ENCODE results near the gene CHSY1. TPM values are rescaled to one million over a fixed set of nuclear protein-coding genes. Genes with fewer than 3 reads are reported as not detected.

The CHSY1 gene
- total RNA-seq, 1 experiment from 2014 or later, result 9.5 TPM

DNA sequence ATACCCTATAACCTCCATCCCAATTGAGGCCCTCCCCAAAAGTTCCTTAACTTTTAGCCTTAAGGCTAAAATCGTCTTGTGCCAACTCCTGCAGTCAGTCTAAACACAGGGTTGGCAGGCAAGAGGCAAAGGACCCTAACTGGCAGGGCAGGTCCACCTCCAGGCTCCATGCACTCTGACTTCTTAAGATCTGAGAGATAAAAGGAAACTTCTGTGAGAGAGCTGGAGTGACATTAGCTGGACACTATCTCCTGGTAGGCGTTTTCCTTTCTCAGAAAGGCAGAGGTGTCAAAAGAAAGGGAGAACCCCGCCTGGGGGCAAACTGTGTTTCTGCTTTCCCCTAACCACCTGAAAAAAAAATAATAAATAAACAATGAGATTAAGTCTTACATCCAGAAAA is 3.6 kb downstream of the CHSY1 start:
- no peak for DNase-seq (ENCODE audit: low spot score)
- in situ Hi-C loops (cut with HindIII; ENCODE audit: low sequenced_read_pairs), result no loop called here

DNA sequence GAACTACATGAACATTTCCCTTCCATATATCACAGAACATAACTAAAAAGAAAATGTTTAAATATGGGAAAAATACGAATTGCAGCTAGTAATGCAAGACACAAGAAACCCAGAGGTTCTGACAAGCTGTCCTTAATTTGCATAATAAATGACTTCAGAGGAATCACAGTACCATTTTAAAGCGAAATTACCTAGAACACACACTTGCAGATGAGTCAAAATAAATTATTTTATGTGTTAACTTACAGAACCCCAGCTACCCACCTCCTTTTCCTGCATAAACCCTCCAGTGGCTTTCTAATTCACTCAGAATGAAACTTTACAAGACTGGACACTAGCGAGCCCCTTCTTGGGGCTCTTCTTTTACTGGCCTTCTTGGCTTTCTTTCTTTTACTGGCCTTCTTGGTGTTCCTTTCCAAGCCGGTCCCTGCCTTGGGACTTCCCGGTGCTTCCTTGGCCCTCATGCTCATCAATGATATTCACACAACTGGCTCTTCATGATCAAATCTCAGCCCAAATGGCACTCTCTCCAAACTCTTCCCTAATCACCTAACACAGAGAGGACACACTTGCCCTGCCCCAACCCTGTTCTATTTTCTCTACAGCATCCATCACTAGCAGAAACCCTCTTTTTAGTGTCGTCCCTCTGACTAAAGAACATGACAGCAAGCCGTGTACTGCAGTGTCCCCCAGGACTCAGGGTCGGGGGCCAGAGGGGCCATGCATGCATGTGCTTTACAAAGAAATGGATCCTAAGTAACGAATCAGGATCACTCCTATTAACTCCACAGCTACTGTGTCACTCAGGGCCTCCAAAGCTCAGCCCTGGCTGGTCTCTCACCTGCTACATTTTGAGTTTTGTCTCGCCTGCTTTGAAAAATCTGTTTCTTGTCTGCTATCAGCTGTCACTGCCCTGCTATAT is 4.8 kb downstream of the CHSY1 start:
- in situ Hi-C loops (cut with HindIII; ENCODE audit: low sequenced_read_pairs), result no loop called here

GRCh38 chr15:101246391-101246790 is 5.5 kb downstream of the CHSY1 start:
- in situ Hi-C loops (cut with HindIII; ENCODE audit: low sequenced_read_pairs), result no loop called here

More for the DNA sequence above, 4.8 kb downstream of the CHSY1 start:
- no peak for DNase-seq (ENCODE audit: low spot score)

GRCh38 chr15:101244889-101245668 is 6.8 kb downstream of the CHSY1 start:
- DNase-seq (ENCODE audit: low spot score), result no peak
- in situ Hi-C loops (cut with HindIII; ENCODE audit: low sequenced_read_pairs), result loop anchor here (5.0 kb wide), 2 partner anchors 38 to 153 kb away; no protein-coding TSS in a partner anchor

More at GRCh38 chr15:101246391-101246790, 5.5 kb downstream of the CHSY1 start:
- no peak for DNase-seq (ENCODE audit: low spot score)

DNA sequence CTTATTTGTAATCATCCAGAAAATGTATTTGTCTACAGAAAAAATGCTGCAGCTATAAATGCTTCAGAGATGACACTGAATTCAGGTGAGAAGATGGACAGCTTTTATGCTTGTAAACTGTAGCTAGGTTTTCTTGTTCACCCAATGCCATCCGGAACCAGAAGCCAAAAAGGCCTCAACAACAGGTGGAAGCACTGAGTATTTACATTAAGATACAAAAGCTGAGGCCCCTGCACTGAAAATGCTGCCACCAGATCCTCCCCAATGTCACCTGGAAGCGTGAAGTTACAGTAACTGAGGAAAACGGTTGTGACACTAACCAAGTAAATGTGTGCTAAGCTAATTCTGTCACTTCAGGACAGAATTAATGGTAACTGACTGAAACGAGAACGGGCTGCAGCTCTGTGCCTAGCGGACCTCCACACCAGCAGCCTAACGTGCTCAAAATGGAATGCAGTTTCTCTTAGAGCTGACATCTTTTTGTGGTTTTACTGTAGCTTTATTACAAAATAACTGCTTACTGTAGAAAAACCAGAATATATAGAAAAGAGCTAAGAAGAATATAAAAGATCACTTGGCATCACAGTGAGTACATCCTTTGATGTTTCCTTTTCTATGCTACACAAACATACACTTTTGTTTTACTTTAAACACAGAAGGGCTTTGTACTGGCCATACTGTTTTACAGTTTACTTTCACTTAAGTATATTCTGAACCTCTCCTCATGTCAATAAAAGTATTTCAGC is 7.6 kb downstream of the CHSY1 start:
- no peak for DNase-seq (ENCODE audit: low spot score)
- in situ Hi-C loops (cut with HindIII; ENCODE audit: low sequenced_read_pairs), result loop anchor here (5.0 kb wide), 2 partner anchors 37 to 152 kb away; no protein-coding TSS in a partner anchor

DNA sequence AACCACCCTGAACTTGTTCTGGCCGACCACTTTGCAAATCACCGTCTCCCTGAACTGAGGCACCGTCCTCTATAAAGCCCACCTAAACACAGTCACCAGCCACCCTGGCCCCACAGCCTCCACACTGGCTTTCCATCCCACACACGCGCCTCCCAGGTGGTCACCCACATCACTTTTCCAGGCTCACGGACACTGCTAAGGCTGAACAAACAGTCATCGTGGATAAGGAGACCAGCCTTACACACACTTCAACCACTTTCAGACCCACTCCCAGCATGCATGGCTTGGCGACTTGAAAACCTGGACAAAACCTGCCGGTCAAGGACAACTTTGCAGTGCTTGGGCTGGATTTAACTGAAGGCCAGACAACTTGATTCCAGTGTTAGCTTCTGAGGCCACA is 8.4 kb downstream of the CHSY1 start:
- in situ Hi-C loops (cut with HindIII; ENCODE audit: low sequenced_read_pairs), result loop anchor here (5.0 kb wide), 2 partner anchors 36 to 151 kb away; no protein-coding TSS in a partner anchor
- no peak for DNase-seq (ENCODE audit: low spot score)

- in situ Hi-C loops (cut with HindIII; ENCODE audit: low sequenced_read_pairs), result loop anchor here (5.0 kb wide), 2 partner anchors 36 to 151 kb away; no protein-coding TSS in a partner anchor
- DNase-seq (ENCODE audit: low spot score), result no peak
Observed at GRCh38 chr15:101242999-101243336, 8.9 kb downstream of the CHSY1 start.

- in situ Hi-C loops (cut with HindIII; ENCODE audit: low sequenced_read_pairs), result loop anchor here (5.0 kb wide), 2 partner anchors 35 to 150 kb away; no protein-coding TSS in a partner anchor
- no peak for DNase-seq (ENCODE audit: low spot score)
Observed at GRCh38 chr15:101242160-101242998, 9.5 kb downstream of the CHSY1 start.

- no peak for DNase-seq (ENCODE audit: low spot score)
- in situ Hi-C loops (cut with HindIII; ENCODE audit: low sequenced_read_pairs), result loop anchor here (5.0 kb wide), 2 partner anchors 33 to 148 kb away; no protein-coding TSS in a partner anchor
Observed at GRCh38 chr15:101240358-101240757, 11.5 kb downstream of the CHSY1 start.

DNA sequence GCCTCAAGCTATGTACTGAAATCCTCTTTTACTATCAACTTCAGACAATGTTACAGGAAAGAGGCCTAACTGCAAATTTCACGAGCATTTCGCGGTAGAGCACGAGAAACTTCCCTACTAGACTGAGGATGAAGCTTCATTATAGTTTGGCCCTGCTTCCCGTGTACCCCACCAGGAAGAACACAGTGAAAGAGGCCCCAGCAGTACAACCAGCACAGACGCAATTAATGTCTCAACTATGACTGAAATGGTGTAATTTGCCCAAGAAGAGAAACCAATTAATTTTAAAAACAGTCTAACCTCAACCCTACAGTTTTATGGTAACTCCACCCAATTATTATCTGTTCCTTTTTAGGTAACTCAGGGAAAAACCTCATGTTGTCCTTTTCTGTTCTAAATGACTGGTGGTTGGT is 12.1 kb downstream of the CHSY1 start:
- in situ Hi-C loops (cut with HindIII; ENCODE audit: low sequenced_read_pairs), result loop anchor here (5.0 kb wide), 2 partner anchors 32 to 147 kb away; no protein-coding TSS in a partner anchor
- no peak for DNase-seq (ENCODE audit: low spot score)

DNA sequence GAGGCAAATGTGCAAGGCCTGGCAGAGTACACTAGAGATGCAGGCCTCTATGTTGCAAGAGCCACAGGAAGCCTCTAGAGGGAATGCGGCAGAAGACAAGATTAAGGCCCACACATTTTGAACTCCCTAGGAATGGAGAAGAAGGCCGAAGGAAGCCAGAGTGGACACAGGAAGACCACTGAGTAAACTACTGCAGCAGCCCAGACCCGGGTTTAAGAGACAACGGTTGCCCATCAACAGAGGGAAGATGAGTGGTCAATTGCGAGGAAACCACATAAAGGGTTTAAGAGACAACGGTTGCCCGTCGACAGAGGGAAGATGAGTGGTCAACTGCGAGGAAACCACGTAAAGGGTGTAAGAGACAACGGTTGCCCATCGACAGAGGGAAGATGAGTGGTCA is 14.6 kb downstream of the CHSY1 start:
- no peak for DNase-seq (ENCODE audit: low spot score)
- in situ Hi-C loops (cut with HindIII; ENCODE audit: low sequenced_read_pairs), result no loop called here

GRCh38 chr15:101233651-101234280 is 18.1 kb downstream of the CHSY1 start:
- no peak for DNase-seq (ENCODE audit: low spot score)
- in situ Hi-C loops (cut with HindIII; ENCODE audit: low sequenced_read_pairs), result no loop called here

DNA sequence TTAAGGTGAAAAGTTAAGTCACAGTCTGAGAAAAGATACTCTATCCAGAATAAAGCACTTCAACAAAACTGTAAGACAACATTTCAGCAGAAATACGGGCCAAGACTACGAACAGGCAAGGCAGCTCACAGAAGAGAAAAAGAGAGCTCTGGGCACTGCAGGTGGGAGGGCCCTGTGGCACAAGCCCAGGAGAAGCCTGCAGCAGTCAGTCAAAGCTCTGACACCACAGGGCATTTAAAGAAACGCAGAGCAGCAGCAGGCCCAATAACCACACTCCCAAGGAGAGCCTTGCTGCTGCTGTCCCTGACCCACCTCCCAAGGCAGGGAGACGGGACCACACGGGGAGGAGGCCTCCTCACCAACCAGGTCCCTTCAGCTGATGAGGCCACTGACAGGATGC is 19.2 kb downstream of the CHSY1 start:
- peak; percentile 58 for DNase-seq (ENCODE audit: low spot score)
- in situ Hi-C loops (cut with HindIII; ENCODE audit: low sequenced_read_pairs), result no loop called here

DNA sequence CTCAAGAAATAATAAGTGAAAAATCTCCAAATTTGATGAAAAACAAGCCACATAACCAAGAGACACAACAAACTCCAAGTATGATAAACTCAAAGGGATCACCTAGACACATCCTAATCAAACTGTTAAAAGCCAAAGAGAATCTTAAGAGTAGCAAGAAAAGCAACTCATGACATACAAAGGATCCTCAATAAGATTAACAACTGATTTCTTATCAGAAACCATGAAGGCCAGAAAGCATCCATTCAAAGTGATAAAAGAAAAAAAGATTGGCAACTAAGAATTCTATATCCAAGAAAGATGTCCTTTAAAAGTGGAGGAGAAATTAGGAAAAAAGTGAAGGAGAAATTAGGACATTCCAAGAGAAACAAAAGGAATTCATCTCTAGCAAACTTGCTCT is 23.5 kb downstream of the CHSY1 start:
- in situ Hi-C loops (cut with HindIII; ENCODE audit: low sequenced_read_pairs), result no loop called here
- no peak for DNase-seq (ENCODE audit: low spot score)

GRCh38 chr15:101225658-101226057 is 26.2 kb downstream of the CHSY1 start:
- DNase-seq (ENCODE audit: low spot score), result no peak
- in situ Hi-C loops (cut with HindIII; ENCODE audit: low sequenced_read_pairs), result no loop called here

GRCh38 chr15:101221902-101222301 is 29.9 kb downstream of the CHSY1 start:
- in situ Hi-C loops (cut with HindIII; ENCODE audit: low sequenced_read_pairs), result no loop called here
- no peak for DNase-seq (ENCODE audit: low spot score)

- in situ Hi-C loops (cut with HindIII; ENCODE audit: low sequenced_read_pairs), result no loop called here
- DNase-seq (ENCODE audit: low spot score), result no peak
Observed at GRCh38 chr15:101220060-101220459, 31.8 kb downstream of the CHSY1 start.

- in situ Hi-C loops (cut with HindIII; ENCODE audit: low sequenced_read_pairs), result no loop called here
- no peak for DNase-seq (ENCODE audit: low spot score)
Observed at GRCh38 chr15:101219441-101219840, 32.4 kb downstream of the CHSY1 start.
